ENCODE data around the gene YAF2.
"Not testable (repeated sequence)": the region's sequence is repeated elsewhere in the genome, so short reads cannot be mapped to it uniquely, and the experiment has no call there.

YAF2 gene

DNA sequence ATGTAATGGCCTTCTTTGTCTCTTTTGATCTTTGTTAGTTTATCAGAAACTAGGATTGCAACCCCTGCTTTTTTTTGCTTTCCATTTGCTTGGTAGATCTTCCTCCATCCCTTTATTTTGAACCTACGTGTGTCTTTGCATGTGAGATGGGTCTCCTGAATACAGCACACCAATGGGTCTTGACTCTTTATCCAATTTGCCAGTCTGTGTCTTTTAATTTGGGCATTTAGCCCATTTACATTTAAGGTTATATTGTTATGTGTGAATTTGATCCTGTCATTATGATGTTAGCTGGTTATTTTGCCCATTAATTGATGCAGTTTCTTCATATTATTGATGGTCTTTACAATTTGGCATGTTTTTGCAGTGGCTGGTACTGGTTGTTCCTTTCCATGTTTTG, 14.6 kb upstream of the YAF2 start:
- DNase-seq: not testable (repeated sequence)

- DNase-seq: not testable (repeated sequence)
Observed at GRCh38 chr12:42249033-42249432, 11.0 kb upstream of the YAF2 start.

GRCh38 chr12:42240131-42240750, 2.2 kb upstream of the YAF2 start:
- no peak for DNase-seq

DNA sequence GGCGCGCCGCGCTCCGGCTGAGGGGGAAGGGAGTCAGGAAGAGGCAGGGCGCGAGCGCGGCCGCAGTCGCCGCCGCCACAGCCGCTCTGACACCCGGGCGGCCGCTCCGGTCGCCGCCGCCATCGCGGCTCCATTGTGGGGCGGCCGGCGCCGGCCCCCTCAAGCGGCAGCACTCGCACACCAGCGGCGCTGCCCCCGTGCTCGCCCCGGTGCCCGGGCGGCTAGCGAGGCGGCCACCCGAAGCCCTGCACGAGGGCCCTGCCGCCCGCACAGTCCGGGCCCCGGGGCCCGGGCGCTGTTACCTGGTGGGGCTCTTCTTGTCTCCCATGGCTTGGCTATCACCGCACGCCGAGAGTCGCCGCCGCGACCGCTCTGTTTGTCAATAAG, 202 bp downstream of the YAF2 start:
- no peak for DNase-seq

DNA sequence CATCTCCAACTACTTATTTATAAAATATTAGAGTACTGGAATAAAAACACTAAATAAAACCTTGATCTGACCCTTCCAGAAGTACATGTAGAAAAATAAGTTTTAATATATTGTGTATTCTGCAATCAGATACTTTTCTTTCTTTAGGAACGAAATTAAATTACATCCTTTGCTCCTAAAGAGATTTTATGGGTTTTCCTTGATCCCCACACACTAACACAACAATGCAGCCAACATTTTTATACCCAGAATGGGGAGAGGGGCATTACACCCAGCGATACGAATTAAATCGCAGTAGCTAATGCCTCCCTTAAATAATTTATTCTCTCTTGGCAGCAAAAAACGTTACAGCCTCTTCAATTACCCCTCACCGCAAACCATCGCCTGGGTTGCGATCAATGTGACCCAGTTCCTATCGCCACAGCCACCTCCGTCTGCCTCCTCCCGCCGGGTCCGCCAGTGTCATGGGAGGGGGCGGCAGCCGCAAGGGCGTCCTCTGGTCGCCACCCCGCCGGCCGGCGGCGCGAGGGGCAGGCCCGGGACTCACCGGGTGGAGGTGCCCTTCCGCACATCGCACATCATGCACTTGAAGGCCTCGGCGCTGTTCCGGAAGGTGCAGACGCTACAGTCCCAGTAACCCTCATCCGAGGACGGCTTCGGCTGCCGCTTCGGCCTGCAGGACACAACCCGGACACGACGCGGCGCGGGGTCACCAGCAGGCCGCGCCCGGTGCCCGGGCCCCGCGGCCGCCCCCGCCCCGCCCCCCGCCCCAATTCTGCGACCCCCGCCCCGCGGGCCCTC, 796 bp downstream of the YAF2 start:
- peak; percentile 59 for DNase-seq

DNA sequence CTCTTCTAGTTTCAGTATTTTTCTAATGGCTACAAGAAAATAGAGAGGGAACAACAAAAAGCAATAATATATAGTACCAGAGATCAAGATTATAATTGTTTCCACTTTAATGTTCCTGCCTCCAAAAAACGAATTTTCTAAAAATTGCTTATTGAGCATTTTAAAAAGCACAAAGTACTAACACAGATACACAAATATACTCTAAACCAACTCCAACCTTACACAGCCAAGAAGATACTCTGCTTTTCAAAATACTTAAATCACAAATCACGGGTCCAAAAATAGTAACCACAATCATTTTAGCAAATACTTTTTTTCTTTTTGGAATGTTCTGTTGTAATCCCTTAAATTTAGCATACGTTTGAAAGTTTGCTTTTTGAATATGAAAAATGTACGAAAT, 2.0 kb downstream of the YAF2 start:
- no peak for DNase-seq

- DNase-seq: no peak
Observed at GRCh38 chr12:42235426-42235825, 2.6 kb downstream of the YAF2 start.

GRCh38 chr12:42234970-42235369, 3.1 kb downstream of the YAF2 start:
- no peak for DNase-seq

DNA sequence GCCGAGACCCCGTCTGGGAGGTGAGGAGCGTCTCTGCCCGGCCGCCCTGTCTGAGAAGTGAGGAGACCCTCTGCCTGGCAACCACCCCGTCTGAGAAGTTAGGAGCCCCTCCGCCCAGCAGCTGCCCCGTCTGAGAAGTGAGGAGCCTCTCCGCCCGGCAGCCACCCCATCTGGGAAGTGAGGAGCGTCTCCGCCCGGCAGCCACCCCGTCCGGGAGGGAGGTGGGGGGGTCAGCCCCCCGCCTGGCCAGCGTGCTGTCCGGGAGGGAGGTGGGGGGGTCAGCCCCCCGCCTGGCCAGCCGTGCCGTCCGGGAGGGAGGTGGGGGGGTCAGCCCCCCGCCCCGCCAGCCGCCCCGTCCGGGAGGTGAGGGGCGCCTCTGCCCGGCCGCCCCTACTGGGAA, 10.5 kb downstream of the YAF2 start:
- not testable (repeated sequence) for DNase-seq

- not testable (repeated sequence) for DNase-seq
Observed at GRCh38 chr12:42224501-42224900, 13.5 kb downstream of the YAF2 start.

DNA sequence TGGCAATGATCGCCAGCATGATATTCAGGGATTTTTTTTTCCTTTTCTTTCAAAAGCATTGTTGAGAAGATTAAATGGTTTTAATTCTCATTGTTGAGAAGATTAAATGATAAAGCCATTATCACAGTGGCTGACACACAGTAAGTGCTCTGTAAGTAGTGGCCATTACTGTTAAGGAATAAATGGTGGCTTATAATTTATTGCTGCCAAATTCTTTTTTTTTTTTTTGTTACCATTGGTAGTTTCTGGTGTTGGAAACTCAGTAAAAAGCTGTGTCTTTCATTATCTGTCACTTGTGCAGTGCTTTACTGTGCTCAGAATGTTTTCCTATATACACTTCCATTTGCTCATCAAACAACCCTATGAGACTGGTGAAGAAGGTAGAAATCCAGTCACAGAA, 15.3 kb downstream of the YAF2 start:
- no peak for DNase-seq

- no peak for DNase-seq
Observed at GRCh38 chr12:42221726-42222125, 16.3 kb downstream of the YAF2 start.

DNA sequence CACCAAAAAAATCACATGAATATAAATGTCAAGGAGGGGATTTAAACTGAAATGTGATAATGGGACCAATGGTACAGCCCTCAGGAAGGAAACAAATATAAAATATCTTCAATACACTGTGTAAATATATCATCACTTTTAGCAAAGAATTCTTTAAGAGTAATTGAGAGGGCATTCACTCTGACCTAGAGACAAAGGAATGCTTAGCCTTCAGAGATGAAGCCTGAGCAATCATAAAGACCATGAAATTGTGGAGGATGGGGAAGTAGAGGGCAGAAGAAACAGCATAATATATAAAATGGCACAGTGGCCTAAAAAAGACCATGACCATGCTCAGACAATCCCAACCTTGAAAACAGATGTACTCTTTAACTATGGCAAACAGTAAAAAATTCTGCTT, 20.4 kb downstream of the YAF2 start:
- DNase-seq: no peak

DNA sequence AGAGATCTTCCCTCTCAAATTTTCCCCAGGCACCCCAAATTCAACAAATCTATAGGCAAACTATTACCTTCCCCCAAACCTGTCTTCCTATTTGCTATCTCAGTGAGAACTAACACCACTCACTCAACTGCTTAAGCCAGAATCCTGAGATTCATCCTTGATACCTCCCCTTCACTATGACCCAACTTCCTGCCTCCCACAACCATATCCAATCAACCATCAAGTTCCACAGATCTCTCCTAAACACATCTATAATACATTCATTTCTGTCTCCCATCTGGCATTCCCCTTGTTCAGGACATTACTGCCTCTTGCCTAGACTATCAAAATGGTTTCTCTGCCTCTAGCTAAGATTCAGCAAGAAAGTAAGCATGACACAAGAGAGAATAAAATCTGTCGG, 21.3 kb downstream of the YAF2 start:
- no peak for DNase-seq

DNA sequence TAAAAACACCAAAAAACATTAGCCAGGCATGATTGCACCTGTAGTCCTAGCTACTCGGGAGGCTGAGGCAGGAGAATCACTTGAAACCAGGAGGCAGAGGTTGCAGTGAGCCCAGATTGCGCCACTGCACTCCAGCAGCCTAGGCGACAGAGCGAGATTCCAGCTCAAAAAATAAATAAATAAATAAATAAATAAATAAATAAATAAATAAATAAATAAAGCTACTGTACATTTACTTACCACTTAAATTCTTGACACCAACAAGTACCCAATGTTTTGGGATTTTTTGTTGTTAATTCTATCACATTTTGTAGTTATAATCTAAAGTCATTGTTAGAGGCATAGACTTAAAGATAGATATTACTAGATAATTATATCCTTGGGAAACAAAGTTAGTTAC, 22.3 kb downstream of the YAF2 start:
- not testable (repeated sequence) for DNase-seq

GRCh38 chr12:42213954-42214426, 24.1 kb downstream of the YAF2 start:
- no peak for DNase-seq

DNA sequence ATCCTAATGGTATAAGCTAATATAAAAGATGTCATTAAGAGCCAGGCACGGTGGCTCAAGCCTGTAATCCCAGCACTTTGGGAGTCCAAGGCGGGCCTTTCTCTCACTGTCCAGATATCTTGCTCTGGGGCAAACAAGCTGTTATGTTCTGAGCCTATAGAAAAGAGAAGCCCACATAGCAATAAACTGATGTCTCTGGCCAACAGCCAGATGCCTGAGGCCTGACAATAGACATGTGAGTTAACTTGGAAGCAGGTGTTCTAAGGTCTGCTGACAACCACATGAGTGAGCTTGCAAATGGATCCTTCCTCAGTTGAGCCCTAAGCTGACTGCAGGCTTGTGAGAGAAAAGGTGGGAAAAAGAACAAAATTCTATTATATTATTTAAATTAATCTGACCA, 25.0 kb downstream of the YAF2 start:
- DNase-seq: no peak

GRCh38 chr12:42208574-42208973, 29.5 kb downstream of the YAF2 start:
- no peak for DNase-seq

- DNase-seq: no peak
Observed at GRCh38 chr12:42204819-42205218, 33.2 kb downstream of the YAF2 start.

DNA sequence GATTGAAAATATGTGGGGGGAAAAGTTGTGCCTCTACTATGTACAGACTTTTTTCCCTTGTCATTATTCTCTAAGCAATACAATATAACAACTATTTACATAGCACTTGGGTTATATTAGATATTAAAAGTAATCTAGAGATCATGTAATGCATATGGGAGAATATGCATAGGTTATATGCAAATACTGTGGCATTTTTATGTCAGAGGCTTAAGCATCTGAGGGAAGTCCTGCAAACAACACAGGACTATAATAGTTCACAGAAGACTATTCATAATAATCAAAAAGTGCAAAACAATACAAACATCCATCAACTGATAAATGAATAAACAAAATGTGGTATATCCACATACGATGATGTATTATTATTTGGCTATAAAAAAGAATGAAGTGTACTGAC, 33.7 kb downstream of the YAF2 start:
- DNase-seq: no peak

- no peak for DNase-seq
Observed at GRCh38 chr12:42201063-42201462, 37.0 kb downstream of the YAF2 start.

DNA sequence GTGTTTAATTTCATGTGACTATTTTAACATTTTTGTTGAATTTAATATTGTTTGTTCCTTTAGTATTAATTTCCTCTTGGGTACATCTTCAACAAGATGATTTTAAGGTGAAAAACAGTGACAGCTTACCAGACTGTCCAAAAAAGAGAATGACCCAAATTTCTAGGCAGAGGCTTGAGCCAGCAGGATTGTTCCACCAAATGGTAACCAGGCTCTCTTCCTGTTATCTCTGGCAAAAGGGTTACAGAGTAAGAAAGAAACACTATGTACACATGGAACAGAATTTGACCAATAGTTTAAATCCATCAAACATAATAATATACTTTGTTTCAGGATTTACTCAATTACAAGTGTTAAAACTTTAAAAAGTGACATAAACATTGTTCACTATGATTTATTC, 39.0 kb downstream of the YAF2 start:
- no peak for DNase-seq

GRCh38 chr12:42196723-42197603, 41.1 kb downstream of the YAF2 start:
- DNase-seq: no peak

DNA sequence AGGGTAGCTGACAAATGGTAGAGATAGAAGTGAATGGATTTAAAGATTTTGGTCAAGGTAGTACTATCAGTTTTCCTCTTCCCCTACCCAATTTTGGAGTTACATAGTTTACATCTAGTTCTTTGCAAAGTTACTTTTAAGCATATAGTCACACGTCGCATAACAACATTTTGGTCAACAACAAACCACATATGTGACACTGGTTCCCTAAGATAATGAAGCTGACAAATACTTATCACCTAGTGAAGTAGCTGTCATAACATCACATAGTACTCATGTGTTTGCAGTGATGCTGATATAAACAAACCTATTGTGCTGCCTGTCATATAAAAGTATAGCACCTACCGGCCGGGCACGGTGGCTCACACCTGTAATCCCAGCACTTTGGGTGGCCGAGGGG, 45.4 kb downstream of the YAF2 start:
- no peak for DNase-seq

Data from MV-4-11 (cell line).